Smooth muscle cell of the umbilical artery (primary cell): Measurements from ENCODE around the gene NUP155. TPM values are rescaled to one million over a fixed set of nuclear protein-coding genes. Genes with fewer than 3 reads are reported as not detected.

Source experiments
- total RNA-seq: library from RNA; depleted of rRNA; stranded (reverse); fragments of >200 nt; gene quantifications from 2 replicates; pipeline ENCODE4 v1.2.3, GENCODE V29; 2014

NUP155 gene
- total RNA-seq, result 24.1 and 39.8 TPM in 2 replicates

DNA sequence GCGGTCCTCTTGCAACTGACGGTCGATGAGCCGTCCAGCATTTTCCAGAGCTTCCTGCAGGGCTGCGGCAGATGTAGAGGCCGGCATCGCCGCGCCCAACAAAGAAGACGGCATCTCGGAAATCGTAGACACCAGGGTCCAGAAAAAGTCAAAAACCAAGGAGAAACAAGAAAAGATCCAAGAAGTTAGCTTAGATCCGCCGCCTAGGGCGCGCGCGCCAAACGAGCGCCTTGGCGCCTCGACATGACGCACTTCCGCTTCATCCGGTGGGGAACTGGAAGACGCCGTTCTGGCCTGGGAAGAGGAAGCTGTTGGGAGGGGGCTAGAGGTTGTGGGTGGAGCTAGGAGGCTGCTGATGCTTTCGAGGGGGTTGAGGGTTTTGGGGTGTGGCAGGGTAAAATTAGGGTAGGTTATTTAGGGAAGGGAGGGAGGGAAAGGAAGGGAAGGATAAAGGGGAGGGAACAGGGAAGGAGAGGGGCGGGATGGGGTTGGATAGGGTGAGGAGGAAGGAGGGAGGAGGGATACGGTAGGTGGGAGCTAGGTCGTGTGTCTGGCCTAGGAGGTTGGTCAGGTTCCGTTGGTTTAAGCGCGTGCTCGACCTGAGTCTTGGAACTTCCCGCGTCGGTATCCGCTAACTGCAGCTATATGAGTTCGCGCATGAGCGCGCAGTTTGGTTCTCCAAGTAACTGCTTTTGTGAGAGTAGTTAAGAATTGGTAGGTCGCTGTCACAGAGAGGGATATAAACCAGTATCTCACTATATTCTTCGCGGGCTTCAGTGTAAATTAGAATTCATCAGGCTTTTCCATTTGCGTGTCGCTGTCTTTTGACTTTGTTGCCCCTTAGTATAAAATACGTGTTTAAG, at the start of gene NUP155:
NUP155 (minus strand) TSS at position 243 of the 863 bp plus-strand sequence; CDS start at position 114, 129 bp downstream.

DNA sequence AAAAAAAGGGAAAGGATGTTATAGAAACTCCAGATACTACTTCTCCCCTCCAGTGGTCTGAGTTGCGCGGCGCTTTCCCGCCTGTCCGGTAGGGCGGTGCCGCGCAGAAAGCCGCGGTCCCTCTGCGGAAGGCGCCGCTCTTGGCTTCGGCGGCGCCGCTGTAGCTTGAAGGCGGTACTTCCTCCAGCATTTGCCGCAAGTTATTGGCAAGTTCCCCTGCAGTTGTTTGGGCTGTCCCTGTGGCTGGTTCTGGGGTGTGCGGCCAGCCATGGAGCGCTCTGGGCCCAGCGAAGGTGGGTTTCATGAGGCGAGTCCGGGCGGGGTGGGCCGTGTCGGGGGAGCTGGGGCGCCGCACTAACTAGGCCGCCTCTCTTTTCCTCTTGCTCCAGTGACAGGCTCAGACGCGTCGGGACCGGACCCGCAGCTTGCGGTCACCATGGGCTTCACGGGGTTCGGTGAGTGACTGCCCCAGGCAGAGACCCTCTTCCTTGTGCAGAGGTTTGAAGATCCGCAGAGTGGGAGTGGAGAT, 8.3 kb upstream of the NUP155 start, which contains the start of gene WDR70:
WDR70 (plus strand) TSS at position 219 of the 529 bp plus-strand sequence; CDS start at position 269, 50 bp downstream.

DNA sequence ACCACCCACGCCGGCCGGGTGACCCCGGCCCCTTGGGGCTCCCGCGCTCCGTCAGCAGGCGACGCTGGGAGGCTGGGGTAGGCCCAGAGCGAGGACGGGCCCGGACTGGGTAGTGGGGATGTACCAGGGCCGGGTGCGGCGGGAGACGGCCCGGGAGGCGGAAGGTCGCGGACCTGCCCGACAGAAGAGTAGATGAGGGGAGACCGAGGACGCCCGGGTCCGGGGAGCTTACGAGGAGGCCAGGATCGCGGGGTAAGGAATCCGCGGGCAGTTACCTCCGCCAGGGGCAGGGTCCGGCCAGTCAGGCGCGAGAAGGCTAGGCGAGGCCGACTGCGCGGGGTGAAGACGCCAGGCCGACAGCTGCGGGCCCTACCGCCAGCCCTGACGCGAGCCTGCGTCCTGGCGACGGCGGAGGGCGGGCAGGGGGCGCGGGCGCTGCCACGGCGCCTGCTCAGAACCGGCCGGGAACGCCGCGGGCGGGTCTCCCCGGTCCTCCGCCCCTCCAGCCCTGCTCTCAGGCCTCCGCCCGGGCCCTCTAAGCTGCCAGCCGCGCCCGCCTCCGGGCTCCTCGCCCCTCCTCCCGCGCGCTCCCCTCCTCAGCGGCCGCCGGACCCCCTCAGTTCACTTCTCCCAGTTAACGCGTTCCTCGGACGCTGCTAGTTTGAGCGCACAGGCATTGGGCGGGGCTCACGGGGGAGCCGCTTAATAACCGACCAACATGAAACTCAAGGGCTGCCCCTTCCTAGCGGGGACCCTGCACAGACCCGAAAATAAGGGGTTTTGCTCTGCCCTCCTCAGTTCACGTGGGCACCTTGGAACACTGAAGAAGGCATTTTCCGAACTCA, 121.7 kb downstream of the NUP155 start, which contains the start of gene CPLANE1:
CPLANE1 (minus strand) TSS at position 407 of the 845 bp plus-strand sequence. CDS start 1,678 bp downstream, outside the sequence.

Other genes starting within 250 kb of the NUP155 start
- gene CPLANE1, start 121.7 kb downstream of the NUP155 start, total RNA-seq, result 20.5 and 24.3 TPM in 2 replicates
- 34.1 and 46.7 TPM in 2 replicates for gene WDR70, start 8.2 kb upstream of the NUP155 start, total RNA-seq